Upper lobe of left lung (tissue), 4 donors: ENCODE results near the gene CCDC85B.

ENCODE experiments used
- EP300 ChIP-seq, 4 donors: sonication (generic); formaldehyde crosslinking; IDR thresholded peaks; one replicate each; pipeline ENCODE4 v1.5.1; 2017; ENCODE audit warnings: antibody characterized with exemption in 4 of 4, control low read depth in 2 of 4
- POLR2A ChIP-seq, 4 donors: fragments of 450-650 bp; IDR thresholded peaks; one replicate each; pipeline ENCODE4 v1.5.1; 2016 to 2017; ENCODE audit warnings: antibody characterized with exemption in 4 of 4, mild to moderate bottlenecking in 2 of 4
- TF ChIP-seq, protein P1 (sequence below), 6 experiments: fragments of 450-650 bp in 4 of 6; fragments of 200-600 bp in 2 of 6; sonication (generic) in 2 of 6; IDR thresholded peaks; one replicate each; pipeline ENCODE4 v1.5.1; 2016 to 2019; ENCODE audit warnings: antibody characterized with exemption in 6 of 6

GRCh38 chr11:65883058-65883761, 7.3 kb upstream of the CCDC85B start:
- TF ChIP-seq POLR2A (IDR thresholded peaks at IDR 0.05): no peak
- TF ChIP-seq, protein P1, sequence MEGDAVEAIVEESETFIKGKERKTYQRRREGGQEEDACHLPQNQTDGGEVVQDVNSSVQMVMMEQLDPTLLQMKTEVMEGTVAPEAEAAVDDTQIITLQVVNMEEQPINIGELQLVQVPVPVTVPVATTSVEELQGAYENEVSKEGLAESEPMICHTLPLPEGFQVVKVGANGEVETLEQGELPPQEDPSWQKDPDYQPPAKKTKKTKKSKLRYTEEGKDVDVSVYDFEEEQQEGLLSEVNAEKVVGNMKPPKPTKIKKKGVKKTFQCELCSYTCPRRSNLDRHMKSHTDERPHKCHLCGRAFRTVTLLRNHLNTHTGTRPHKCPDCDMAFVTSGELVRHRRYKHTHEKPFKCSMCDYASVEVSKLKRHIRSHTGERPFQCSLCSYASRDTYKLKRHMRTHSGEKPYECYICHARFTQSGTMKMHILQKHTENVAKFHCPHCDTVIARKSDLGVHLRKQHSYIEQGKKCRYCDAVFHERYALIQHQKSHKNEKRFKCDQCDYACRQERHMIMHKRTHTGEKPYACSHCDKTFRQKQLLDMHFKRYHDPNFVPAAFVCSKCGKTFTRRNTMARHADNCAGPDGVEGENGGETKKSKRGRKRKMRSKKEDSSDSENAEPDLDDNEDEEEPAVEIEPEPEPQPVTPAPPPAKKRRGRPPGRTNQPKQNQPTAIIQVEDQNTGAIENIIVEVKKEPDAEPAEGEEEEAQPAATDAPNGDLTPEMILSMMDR (IDR thresholded peaks at IDR 0.05): no peak
- no peak for TF ChIP-seq EP300 (IDR thresholded peaks at IDR 0.05)
